Cerebellar nuclear complex (tissue), 1 donor: ENCODE results near the gene DCTN2.

Source experiments
- DNase-seq, 2 experiments: peaks; one replicate each; lab custom pipeline; 2025; lab: John Stamatoyannopoulos, UW

The DCTN2 gene

DNA sequence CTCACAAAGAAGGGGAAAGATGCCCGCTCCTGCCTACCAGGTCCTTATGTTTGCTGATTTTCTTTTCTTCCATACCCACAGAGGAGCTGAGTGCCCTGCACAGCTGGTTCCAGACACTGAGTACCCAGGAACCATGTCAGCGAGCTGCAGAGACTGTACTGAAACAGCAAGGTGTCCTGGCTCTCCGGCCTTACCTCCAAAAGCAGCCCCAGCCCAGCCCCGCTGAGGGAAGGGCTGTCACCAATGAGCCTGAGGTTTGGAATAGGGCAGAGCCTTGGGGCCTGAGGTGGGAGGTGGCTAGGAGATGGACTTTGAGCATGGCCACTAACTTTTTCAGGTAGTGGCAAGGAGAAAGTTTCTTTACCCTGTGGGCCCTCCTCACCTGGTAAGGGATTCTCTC lies 56.9 kb downstream of the DCTN2 start:
- DNase-seq, result no peak

GRCh38 chr12:57489157-57489641 lies 57.8 kb downstream of the DCTN2 start:
- DNase-seq, result no peak

DNA sequence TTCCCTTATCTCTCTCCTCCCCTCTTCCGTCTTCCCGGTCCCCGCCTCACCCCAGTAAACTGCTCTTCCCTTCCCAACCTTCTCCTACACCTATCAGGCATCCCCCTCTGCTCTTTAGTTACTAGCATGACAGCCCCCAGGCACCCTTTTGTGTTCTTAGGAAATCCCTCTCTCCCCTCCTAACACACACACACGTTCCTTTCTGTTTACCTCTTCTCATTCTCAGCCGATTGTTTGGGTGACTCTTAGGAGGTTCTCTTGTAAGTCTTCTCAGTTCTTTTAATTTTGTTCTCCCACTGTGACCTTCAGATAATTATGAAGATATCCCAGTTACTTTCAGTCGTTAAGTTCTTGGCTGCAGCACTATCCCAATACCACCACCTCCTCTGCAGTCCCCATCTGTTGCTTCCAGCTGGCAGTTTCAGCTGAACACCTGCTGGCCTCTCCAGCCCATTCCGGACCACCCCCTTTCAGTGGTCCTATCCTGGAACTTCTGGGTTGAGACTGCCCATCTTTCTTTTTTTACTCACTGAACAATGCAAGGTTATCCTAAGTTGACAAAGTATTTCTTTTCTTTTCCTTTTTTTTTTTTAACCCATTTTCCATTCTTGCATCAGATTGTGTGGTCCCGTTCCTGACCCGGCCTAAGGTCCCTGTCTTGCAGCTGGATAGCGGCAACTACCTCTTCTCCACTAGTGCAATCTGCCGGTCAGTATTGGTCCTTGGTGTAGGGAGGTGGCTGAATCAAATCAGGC lies 58.4 kb downstream of the DCTN2 start:
- no peak for DNase-seq

DNA sequence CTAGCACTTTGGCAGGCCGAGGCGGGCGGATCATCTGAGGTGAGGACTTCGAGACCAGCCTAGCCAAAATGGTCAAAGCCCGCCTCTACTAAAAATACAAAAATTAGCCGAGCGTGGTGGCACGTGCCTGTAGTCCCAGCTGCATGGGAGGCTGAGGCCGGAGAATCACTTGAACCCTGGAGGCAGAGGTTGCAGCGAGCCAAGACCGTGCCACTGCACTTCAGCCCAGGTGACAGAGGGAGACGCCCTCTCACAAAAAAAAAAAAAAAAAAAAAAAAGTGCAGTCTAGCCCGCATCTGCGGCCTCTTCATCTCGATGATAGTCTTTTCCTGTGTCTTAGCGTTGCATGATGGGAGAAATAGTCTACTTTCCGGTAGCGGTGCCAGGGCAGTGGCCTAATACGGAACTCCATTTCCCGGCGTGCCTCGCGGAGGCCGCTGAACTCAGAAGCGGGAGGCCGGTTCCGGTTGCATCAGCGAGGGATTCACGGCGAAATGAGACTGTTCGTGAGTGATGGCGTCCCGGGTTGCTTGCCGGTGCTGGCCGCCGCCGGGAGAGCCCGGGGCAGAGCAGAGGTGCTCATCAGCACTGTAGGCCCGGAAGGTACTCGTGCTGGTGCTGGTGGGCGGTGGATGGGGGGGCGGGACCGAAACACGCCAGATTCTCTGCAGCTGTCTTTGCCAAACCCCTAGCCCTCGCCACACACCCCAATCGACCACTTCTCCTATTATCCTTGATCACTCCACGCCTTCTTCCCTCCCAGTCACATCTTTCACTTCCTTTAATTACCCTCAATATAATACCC lies 59.2 kb downstream of the DCTN2 start, which contains the start of gene MARS1:
MARS1 (plus strand) TSS at position 472 of the 805 bp plus-strand sequence; CDS start at position 495, 23 bp downstream.
- DNase-seq, result peak; percentile 72 to 93

DNA sequence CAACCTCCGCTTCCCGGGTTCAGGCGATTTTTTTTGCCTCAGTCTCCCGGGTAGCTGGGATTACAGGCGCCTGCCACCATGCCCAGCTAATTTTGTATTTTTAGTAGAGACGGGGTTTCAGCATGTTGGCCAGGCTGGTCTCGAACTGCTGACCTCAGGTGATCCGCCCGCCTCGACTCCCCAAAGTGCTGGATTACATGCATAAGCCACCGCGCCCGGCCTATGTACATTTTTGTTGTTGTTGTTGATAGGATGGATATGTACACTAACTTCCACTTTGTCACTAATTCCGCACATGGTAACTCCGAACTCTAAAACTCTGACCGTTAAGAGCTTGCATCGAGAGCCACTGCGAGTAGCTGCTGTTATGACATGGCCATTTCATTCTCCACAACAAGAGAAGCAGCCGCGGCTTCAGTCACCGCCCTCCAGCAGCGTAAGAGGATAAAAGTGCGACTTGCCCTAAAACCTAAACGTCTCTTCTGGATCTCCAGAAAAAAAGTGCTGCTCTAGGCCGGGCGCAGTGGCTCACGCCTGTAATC lies 59.9 kb downstream of the DCTN2 start:
- DNase-seq, result no peak

DNA sequence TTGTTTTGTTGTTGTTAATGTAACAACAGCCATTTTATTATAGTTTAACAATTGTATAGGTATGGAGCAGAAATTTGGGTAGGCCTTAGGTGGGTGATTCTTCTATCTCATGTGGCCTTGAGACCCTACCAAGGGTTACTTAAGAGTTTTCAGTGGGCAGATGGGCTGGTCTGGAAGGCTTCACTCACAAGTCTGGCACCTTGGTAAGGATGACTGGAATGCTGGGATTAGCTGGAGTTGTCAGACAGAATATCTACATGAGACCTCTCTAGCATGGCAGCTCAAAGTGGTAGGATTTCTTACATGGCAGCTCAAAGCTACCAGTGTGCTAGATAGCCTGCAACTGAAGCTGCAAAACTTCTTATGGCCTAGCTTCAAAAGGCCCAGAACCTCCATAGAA lies 61.3 kb downstream of the DCTN2 start:
- no peak for DNase-seq

GRCh38 chr12:57483466-57483865 lies 63.5 kb downstream of the DCTN2 start:
- DNase-seq, result no peak

DNA sequence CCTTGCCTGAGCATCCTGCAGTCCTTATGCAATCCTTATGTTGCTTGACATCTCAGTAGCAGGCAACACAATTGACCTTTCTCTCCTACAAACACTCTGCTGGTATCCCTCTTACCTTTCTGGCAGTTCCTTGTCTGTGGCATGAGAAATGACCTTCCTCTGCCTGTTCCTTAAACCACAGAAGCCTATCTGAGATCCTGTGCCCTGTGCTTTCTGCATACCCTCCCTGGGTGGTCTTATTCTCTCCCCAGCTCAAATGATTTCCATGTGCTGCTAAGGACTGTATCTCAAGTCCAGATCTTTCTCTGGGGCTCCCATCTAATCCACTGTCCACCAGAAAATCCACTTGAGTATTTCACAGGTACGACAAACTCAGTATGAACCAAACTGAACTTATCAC lies 65.3 kb downstream of the DCTN2 start:
- no peak for DNase-seq
